Left lung (tissue), 10 donors: ENCODE measurements around the gene SLAMF6. TPM values are rescaled to one million over a fixed set of nuclear protein-coding genes. Genes with fewer than 3 reads are reported as not detected.

ENCODE experiments used
- ATAC-seq: fragments of 200-7000 bp; cut with Tn5 transposase; one replicate; pipeline ENCODE4 v1.9.1; 2020; ENCODE audit warnings: moderate library complexity
- DNase-seq, 4 donors: peaks; one replicate each; pipeline ENCODE4 v3.0.0-alpha.2; 2013 to 2020
- H3K27ac ChIP-seq, 2 donors: fragments of 200-600 bp; sonication (generic) in 1 of 2; one replicate each; pipeline versions ENCODE4 v1.5.0 to v1.8.0; 2020 to 2021
- H3K27me3 ChIP-seq, 2 donors: fragments of 200-600 bp; sonication (generic) in 1 of 2; one replicate each; pipeline versions ENCODE4 v1.5.0 to v1.8.0; 2020 to 2021
- H3K36me3 ChIP-seq, 2 donors: fragments of 200-600 bp; sonication (generic) in 1 of 2; one replicate each; pipeline versions ENCODE4 v1.5.0 to v1.8.0; 2020 to 2021
- H3K4me1 ChIP-seq, 2 donors: fragments of 200-600 bp; one replicate each; pipeline ENCODE4 v1.8.0; 2021
- H3K4me3 ChIP-seq, 2 donors: fragments of 200-600 bp; sonication (generic) in 1 of 2; one replicate each; pipeline versions ENCODE4 v1.5.0 to v1.8.0; 2020 to 2021; ENCODE audit warnings: mild to moderate bottlenecking in 1 of 2
- H3K9me3 ChIP-seq, 2 donors: fragments of 200-600 bp; sonication (generic) in 1 of 2; one replicate each; pipeline versions ENCODE4 v1.5.0 to v1.8.0; 2020 to 2021
- CTCF ChIP-seq, 2 donors: fragments of 200-600 bp; sonication (generic) in 1 of 2; IDR thresholded peaks; one replicate each; pipeline versions ENCODE4 v1.5.0 to v1.8.0; 2021; ENCODE audit warnings: antibody characterized with exemption in 2 of 2
- intact Hi-C, 2 donors: fragments of 100-400 bp; cut with DNase I; formaldehyde crosslinking; loops; one replicate each; pipeline versions ENCODE4 v1.11.2 to v1.14.2; 2022
- polyA plus RNA-seq, 6 donors: library from polyadenylated mRNA; unstranded; fragments of 120-200 nt; gene quantifications; one replicate each; pipeline ENCODE4 v1.2.1, GENCODE V29; 2013; ENCODE audit not compliant: insufficient read length in 6 of 6
- total RNA-seq, 2 donors: library from RNA; stranded (reverse); fragmentation: NEBNext Ultra II Directional; extraction: Animal tissue kit (Norgen Biotek cat#: 25700); gene quantifications; one replicate each; pipeline ENCODE4 v1.2.1, GENCODE V29; 2021
- donor health status: DM: no; HTN: yes; CAD: no.
- donor health status: DM: no; HTN: no; CAD: no.

The SLAMF6 gene
- total and polyA plus RNA-seq, 8 donors: 0.10 to 2.8 (median 0.57) TPM

GRCh38 chr1:160548960-160549664, 26.1 kb upstream of the SLAMF6 start:
- no peak for DNase-seq
- no peak for TF ChIP-seq CTCF (IDR thresholded peaks at IDR 0.05)
- no peaks in the 10 kb centered on the region for H3K9me3 ChIP-seq
- H3K27ac ChIP-seq: no peak overlapping the region
- ATAC-seq: no peak
- intact Hi-C loops: no loop called here
- H3K4me1 ChIP-seq: peaks cover 0 to 26% of the 10 kb centered on the region in 2 donors
- H3K27me3 ChIP-seq: no peaks in the 10 kb centered on the region
- peaks cover 0 to 10% of the 10 kb centered on the region in 2 donors for H3K36me3 ChIP-seq
- H3K4me3 ChIP-seq: no peak overlapping the region

DNA sequence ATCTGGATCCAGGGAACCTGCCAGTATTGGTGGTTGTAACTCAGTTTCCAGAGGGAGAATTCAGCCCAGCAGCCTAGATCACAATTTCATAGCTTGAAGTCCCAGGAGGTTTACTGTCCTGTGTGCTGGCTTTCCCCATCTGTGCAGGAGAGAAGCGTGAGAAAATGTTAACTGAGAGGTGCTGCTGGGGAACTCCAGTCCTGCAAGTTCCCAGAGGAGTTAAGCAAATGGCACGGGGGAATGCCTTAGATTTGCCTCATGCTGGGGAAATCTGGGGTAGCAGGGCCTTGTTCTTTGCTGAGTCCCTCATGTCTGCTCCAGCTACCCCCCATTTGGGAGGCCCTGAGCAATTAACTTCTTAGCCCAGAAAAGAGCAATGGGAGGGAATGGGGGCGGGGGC, 25.1 kb upstream of the SLAMF6 start:
- intact Hi-C loops: no loop called here
- H3K4me3 ChIP-seq: no peak overlapping the region
- H3K27ac ChIP-seq: no peak overlapping the region
- H3K27me3 ChIP-seq: no peaks in the 10 kb centered on the region
- TF ChIP-seq CTCF (IDR thresholded peaks at IDR 0.05): no peak
- H3K4me1 ChIP-seq: peaks cover 0 to 26% of the 10 kb centered on the region in 2 donors
- H3K36me3 ChIP-seq: peaks cover 0 to 5% of the 10 kb centered on the region in 2 donors
- no peak for DNase-seq
- ATAC-seq: no peak
- no peaks in the 10 kb centered on the region for H3K9me3 ChIP-seq

- DNase-seq (no peak), ATAC-seq (no peak)
Observed at GRCh38 chr1:160547422-160547821, 24.4 kb upstream of the SLAMF6 start.

GRCh38 chr1:160546942-160547341, 23.9 kb upstream of the SLAMF6 start:
- Histone ChIP-seq H3K9me3 (no peaks in the 10 kb centered on the region), H3K27ac (peak overlapping the region in 1 of 2 donors; percentile 68), H3K4me1 (peaks cover 0 to 26% of the 10 kb centered on the region in 2 donors), H3K4me3 (no peak overlapping the region), H3K36me3 (no peaks in the 10 kb centered on the region), H3K27me3 (no peaks in the 10 kb centered on the region)
- peak; percentile 75 for ATAC-seq
- intact Hi-C loops: no loop called here
- DNase-seq: peak in 2 of 4 donors; percentile 62 to 78
- TF ChIP-seq CTCF (IDR thresholded peaks at IDR 0.05): no peak

More at GRCh38 chr1:160547422-160547821, 24.4 kb upstream of the SLAMF6 start:
- intact Hi-C loops: no loop called here
- Histone ChIP-seq H3K27me3 (no peaks in the 10 kb centered on the region), H3K4me1 (peaks cover 0 to 26% of the 10 kb centered on the region in 2 donors), H3K4me3 (no peak overlapping the region), H3K36me3 (no peaks in the 10 kb centered on the region), H3K27ac (peak overlapping the region in 1 of 2 donors; percentile 68), H3K9me3 (no peaks in the 10 kb centered on the region)
- TF ChIP-seq CTCF (IDR thresholded peaks at IDR 0.05): no peak

DNA sequence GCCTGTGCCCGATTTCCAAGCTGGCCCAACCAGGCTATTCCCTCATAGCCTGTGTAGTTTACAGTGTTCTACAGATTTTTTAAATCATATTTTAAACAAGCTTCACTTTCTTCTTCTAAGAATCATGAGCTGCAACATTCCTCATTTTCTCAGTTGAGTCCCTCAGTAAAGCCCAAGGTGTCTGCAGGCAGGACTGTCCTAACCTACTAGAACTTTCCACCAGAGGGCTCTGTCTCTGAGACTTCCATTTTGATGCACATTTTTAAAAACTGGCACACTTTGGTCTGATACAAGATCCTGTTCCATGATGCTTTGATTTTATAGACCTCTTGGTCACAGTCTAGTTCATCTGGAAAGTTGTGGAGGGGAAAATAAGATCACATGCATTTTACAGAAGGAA, 21.6 kb upstream of the SLAMF6 start:
- no peak for TF ChIP-seq CTCF (IDR thresholded peaks at IDR 0.05)
- H3K9me3 ChIP-seq: no peaks in the 10 kb centered on the region
- H3K4me3 ChIP-seq: no peak overlapping the region
- intact Hi-C loops: no loop called here
- no peaks in the 10 kb centered on the region for H3K27me3 ChIP-seq
- H3K27ac ChIP-seq: no peak overlapping the region
- H3K4me1 ChIP-seq: peaks cover 0 to 37% of the 10 kb centered on the region in 2 donors
- ATAC-seq (no peak), DNase-seq (no peak)
- H3K36me3 ChIP-seq: no peaks in the 10 kb centered on the region
